GM23338 (cell line): ENCODE measurements around the gene SIRT1. TPM values are rescaled to one million over a fixed set of nuclear protein-coding genes. Genes with fewer than 3 reads are reported as not detected.

Experiments used
- ATAC-seq: fragments of 200-7000 bp; cut with Tn5 transposase; 3 replicates; pipeline ENCODE4 v1.9.1; 2020
- DNase-seq: peaks from one replicate; pipeline ENCODE4 v3.0.0-alpha.2; 2015; ENCODE audit warnings: low spot score
- H2AFZ ChIP-seq: fragments of 200-600 bp; sonication (generic); 2 replicates; pipeline ENCODE4 v1.8.0; 2016; ENCODE audit warnings: antibody characterized with exemption, mild to moderate bottlenecking, moderate library complexity
- H3F3A ChIP-seq: fragments of 200-600 bp; sonication (generic); replicated peaks from 2 replicates; pipeline ENCODE4 v1.8.0; 2017; ENCODE audit warnings: antibody characterized with exemption, mixed run types, low read depth
- H3K27ac ChIP-seq: fragments of 200-600 bp; sonication (generic); 2 replicates; pipeline ENCODE4 v1.6.1; 2016; ENCODE audit warnings: low read depth
- H3K27me3 ChIP-seq: fragments of 200-600 bp; sonication (generic); 2 replicates; pipeline ENCODE4 v1.8.0; 2016; ENCODE audit warnings: mild to moderate bottlenecking, mixed run types, moderate library complexity; ENCODE audit not compliant: insufficient read depth
- H3K36me3 ChIP-seq: fragments of 200-600 bp; sonication (generic); 2 replicates; pipeline ENCODE4 v1.8.0; 2016; ENCODE audit warnings: mild to moderate bottlenecking; ENCODE audit not compliant: insufficient read depth
- H3K4me1 ChIP-seq: fragments of 200-600 bp; sonication (generic); 2 replicates; pipeline ENCODE4 v1.8.0; 2016; ENCODE audit warnings: mild to moderate bottlenecking, moderate library complexity; ENCODE audit not compliant: insufficient read depth
- H3K4me2 ChIP-seq: fragments of 200-600 bp; sonication (generic); 2 replicates; pipeline ENCODE4 v1.7.1; 2017; ENCODE audit warnings: mixed run types
- H3K4me3 ChIP-seq: fragments of 200-600 bp; sonication (generic); 2 replicates; pipeline ENCODE4 v1.6.1; 2016; ENCODE audit warnings: mixed run types
- H3K79me2 ChIP-seq: fragments of 200-600 bp; sonication (generic); replicated peaks from 2 replicates; pipeline ENCODE4 v1.8.0; 2017; ENCODE audit warnings: mild to moderate bottlenecking; ENCODE audit not compliant: insufficient read depth
- H3K9me2 ChIP-seq: fragments of 200-600 bp; sonication (generic); 2 replicates; pipeline ENCODE4 v1.8.0; 2017; ENCODE audit not compliant: insufficient read depth
- H4K20me1 ChIP-seq: fragments of 200-600 bp; sonication (generic); replicated peaks from 2 replicates; pipeline ENCODE4 v1.8.0; 2017; ENCODE audit warnings: mild to moderate bottlenecking; ENCODE audit not compliant: insufficient read depth
- H3K27ac Mint-ChIP-seq: 2 replicates; pipeline ENCODE4 v1.8.0; 2020; ENCODE audit warnings: inconsistent platforms, mild to moderate bottlenecking, moderate library complexity, mixed read lengths
- H3K27me3 Mint-ChIP-seq: 3 replicates; pipeline ENCODE4 v1.8.0; 2022; ENCODE audit warnings: low read depth, mild to moderate bottlenecking, moderate library complexity, mixed read lengths, inconsistent platforms; ENCODE audit not compliant: insufficient read depth, poor library complexity
- H3K36me3 Mint-ChIP-seq: 3 replicates; pipeline ENCODE4 v1.8.0; 2021; ENCODE audit warnings: low read depth, mild to moderate bottlenecking, inconsistent platforms, moderate library complexity, mixed read lengths
- H3K4me1 Mint-ChIP-seq: 3 replicates; pipeline ENCODE4 v1.8.0; 2020; ENCODE audit warnings: mild to moderate bottlenecking, inconsistent platforms, mixed read lengths
- H3K4me3 Mint-ChIP-seq: 3 replicates; pipeline ENCODE4 v1.8.0; 2021; ENCODE audit warnings: moderate library complexity, mild to moderate bottlenecking, inconsistent platforms, mixed read lengths
- H3K9me3 Mint-ChIP-seq: 3 replicates; pipeline ENCODE4 v1.8.0; 2020; ENCODE audit warnings: moderate library complexity, mild to moderate bottlenecking, inconsistent platforms, mixed read lengths
- ETS1 ChIP-seq: IDR thresholded peaks from 2 replicates; pipeline ENCODE4 v1.6.1; 2016; ENCODE audit warnings: antibody characterized with exemption
- EZH2 ChIP-seq: fragments of 200-600 bp; sonication (generic); IDR thresholded peaks from one replicate; pipeline ENCODE4 v1.8.0; 2017; ENCODE audit warnings: antibody characterized with exemption, mild to moderate bottlenecking, low read depth; ENCODE audit not compliant: unreplicated experiment
- EZH2phosphoT487 ChIP-seq: fragments of 200-600 bp; sonication (generic); IDR thresholded peaks from one replicate; pipeline ENCODE4 v1.8.1; 2018; ENCODE audit warnings: antibody characterized with exemption; ENCODE audit not compliant: unreplicated experiment
- JUNB ChIP-seq: IDR thresholded peaks from one replicate; pipeline ENCODE4 v1.6.1; 2016; ENCODE audit warnings: antibody characterized with exemption; ENCODE audit not compliant: unreplicated experiment
- NANOG ChIP-seq: IDR thresholded peaks from 2 replicates; pipeline ENCODE4 v1.6.1; 2016; ENCODE audit warnings: antibody characterized with exemption, borderline replicate concordance
- POLR2AphosphoS5 ChIP-seq: IDR thresholded peaks from 2 replicates; pipeline ENCODE4 v1.6.1; 2016; ENCODE audit warnings: antibody characterized with exemption, low read depth
- STAT1 ChIP-seq: IDR thresholded peaks from one replicate; pipeline ENCODE4 v1.6.1; 2016; ENCODE audit warnings: antibody characterized with exemption; ENCODE audit not compliant: unreplicated experiment
- ZNF331 ChIP-seq: fragments of 250-450 bp; sonication (Bioruptor Pico); IDR thresholded peaks from 2 replicates; pipeline ENCODE4 v1.5.0; 2020; ENCODE audit warnings: low read depth, mild to moderate bottlenecking, moderate library complexity
- ZNF462 ChIP-seq: fragments of 250-450 bp; sonication (Bioruptor Pico); IDR thresholded peaks from 2 replicates; pipeline ENCODE4 v1.5.0; 2020; ENCODE audit warnings: mild to moderate bottlenecking, moderate library complexity
- polyA plus RNA-seq: library from polyadenylated mRNA; unstranded; fragments of >200 nt; fragmentation: Nextera tagmentation; extraction: Ambion mirVana; gene quantifications from 2 replicates; pipeline ENCODE4 v1.2.1, GENCODE V29; 2016
- total RNA-seq: library from RNA; depleted of rRNA; stranded (reverse); fragments of >200 nt; shearing (Covaris generic); gene quantifications from 2 replicates; pipeline ENCODE4 v1.2.3, GENCODE V29; 2014
- TF ChIP-seq, protein P1 (sequence below), 2 experiments: fragments of 200-600 bp in 1 of 2; sonication (generic) in 1 of 2; conservative IDR thresholded peaks; 2 replicates each; pipeline versions ENCODE4 v1.5.1 to v1.6.1; 2016 to 2017; ENCODE audit warnings: antibody characterized with exemption in 2 of 2, low read depth in 2 of 2, mild to moderate bottlenecking in 2 of 2, moderate library complexity in 1 of 2

The SIRT1 gene
- total and polyA plus RNA-seq, 2 experiments from 2014 or later: 35.9 to 61.6 TPM

- Histone ChIP-seq H3K27me3 (no peaks in the 10 kb centered on the region), H3K79me2 (no peaks in the 10 kb centered on the region), H3F3A (0 out of 2 replicates have a peak, but pooled peaks cover 3% of the 10 kb centered on the region), H2AFZ (peak overlapping the region; percentile 50), H3K36me3 (no peaks in the 10 kb centered on the region), H3K9me2 (no peaks in the 10 kb centered on the region), H3K4me3 (peak overlapping the region; percentile 53), H4K20me1 (no peaks in the 10 kb centered on the region), H3K4me2 (peak overlapping the region; percentile 86), H3K27ac (peak overlapping the region; percentile 43), H3K4me1 (peaks cover 9% of the 10 kb centered on the region; the same call in 1 of the 2 replicates)
- Mint-ChIP-seq H3K36me3 (no peaks in the 10 kb centered on the region), H3K4me1 (no peaks in the 10 kb centered on the region), H3K27ac (peak overlapping the region; percentile 98), H3K9me3 (no peaks in the 10 kb centered on the region; the same call in 2 of the 3 replicates), H3K27me3 (peaks cover 3% of the 10 kb centered on the region), H3K4me3 (peak overlapping the region; percentile 94)
- TF ChIP-seq, protein P1, sequence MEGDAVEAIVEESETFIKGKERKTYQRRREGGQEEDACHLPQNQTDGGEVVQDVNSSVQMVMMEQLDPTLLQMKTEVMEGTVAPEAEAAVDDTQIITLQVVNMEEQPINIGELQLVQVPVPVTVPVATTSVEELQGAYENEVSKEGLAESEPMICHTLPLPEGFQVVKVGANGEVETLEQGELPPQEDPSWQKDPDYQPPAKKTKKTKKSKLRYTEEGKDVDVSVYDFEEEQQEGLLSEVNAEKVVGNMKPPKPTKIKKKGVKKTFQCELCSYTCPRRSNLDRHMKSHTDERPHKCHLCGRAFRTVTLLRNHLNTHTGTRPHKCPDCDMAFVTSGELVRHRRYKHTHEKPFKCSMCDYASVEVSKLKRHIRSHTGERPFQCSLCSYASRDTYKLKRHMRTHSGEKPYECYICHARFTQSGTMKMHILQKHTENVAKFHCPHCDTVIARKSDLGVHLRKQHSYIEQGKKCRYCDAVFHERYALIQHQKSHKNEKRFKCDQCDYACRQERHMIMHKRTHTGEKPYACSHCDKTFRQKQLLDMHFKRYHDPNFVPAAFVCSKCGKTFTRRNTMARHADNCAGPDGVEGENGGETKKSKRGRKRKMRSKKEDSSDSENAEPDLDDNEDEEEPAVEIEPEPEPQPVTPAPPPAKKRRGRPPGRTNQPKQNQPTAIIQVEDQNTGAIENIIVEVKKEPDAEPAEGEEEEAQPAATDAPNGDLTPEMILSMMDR (conservative IDR thresholded peaks at IDR 0.05; ENCODE audit: low read depth in 2 of 2): no peak
- TF ChIP-seq STAT1 (no peak), ETS1 (peak; percentile 96), POLR2AphosphoS5 (peak; percentile 86), ZNF331 (no peak), JUNB (no peak), EZH2phosphoT487 (no peak), NANOG (no peak), EZH2 (no peak), ZNF462 (CRISPR knock-in tag) (no peak)
- ATAC-seq (peak; percentile 99), DNase-seq (peak; percentile 97)
These were observed 35.0 kb upstream of the SIRT1 start for GRCh38 chr10:67849331-67850011.
